GM19023 (cell line): Measurements from ENCODE around the gene DHODH.
"Not testable (repeated sequence)": the region's sequence is repeated elsewhere in the genome, so short reads cannot be mapped to it uniquely, and the experiment has no call there.

Source experiments
- ATAC-seq: cut with Tn5 transposase; IDR thresholded peaks from one replicate; pipeline ENCODE4 v1.9.1; 2021; ENCODE audit warnings: mild to moderate bottlenecking, moderate library complexity; ENCODE audit not compliant: unreplicated experiment

Gene DHODH

DNA sequence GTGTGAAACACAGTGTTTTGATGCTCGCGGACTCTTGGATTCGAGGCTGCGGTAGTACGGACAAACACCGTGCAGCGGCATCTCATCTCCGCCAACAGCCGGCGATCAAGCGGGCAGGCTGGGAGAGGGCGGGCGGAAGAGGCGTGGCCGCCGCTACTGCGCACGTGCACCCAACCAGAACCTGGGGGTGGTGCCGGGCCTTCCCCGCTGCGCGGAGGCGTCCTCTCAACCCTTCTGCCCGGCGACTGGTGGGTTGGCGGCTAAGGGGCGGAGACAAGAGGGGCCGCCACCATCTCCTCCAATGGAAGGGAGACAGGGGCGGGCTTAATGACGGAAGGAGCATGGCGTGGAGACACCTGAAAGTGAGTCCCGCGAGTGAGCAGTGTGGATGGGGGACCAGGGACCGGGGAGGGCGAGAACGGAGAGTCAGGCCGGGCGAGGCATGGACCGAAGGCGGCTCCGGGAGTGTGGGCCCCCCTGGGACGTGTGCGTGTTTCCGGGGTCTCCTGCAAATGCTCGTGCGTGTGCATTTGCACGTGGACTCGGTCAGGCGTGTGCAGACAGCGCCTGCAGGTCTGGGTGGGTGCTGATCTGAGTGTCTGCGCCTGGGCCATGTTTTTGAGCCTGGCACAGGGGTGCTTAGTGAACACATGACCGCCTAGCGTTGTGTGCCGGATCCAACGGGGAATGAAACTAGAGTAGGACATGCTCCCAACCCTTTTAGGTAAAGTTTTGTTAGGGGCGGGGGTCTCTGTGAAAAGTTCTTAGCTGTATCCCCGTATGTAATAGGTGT is at the start of gene DHODH:
DHODH (plus strand) TSS at position 321 of the 793 bp plus-strand sequence; CDS start at position 342, 21 bp downstream.
- ATAC-seq, result peak; percentile 99

DNA sequence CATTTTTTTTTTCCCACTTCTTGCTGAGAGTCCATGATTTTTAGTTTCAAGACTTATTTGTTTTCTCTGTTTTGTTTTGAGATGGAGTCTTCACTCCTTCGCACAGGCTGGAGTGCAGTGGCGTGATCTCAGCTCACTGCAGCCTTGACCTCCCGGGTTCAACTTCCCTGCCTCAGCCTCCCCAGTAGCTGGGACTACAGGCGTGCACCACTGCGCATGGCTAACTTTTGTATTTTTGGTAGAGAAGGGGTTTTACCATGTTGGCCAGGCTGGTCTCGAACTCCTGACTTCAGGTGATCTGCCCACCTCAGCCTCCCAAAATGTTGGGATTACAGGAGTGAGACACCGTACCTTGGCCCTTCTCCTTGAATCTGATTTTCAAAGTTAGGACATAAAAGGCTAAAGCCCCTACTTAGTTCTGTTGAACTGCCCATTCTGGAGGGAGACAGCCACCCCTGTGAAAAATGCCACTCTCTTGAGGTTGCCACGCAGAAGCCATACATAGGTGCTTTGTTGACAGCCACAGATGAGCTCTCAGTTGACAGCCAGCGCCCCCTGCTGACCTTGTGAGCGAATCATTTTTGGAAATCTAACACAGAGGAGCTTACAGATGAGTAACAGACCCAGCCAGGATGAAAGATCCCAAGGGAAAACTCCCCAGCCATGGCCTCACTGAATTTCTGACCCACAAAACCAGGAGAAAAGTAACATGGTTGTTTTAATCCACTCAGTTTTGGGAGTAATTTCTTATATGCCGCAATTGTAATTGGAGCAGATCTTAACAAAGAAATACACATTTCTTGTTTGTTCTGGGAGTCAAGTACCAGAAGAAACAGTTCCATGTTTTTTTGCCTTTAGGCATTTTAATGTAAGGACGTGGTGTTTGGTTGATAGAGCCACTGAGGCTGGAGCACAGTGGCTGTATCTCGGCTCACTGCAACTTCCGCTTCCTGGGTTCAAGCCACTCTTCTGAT is 47.2 kb upstream of the DHODH start:
- ATAC-seq, result peak; percentile 71

DNA sequence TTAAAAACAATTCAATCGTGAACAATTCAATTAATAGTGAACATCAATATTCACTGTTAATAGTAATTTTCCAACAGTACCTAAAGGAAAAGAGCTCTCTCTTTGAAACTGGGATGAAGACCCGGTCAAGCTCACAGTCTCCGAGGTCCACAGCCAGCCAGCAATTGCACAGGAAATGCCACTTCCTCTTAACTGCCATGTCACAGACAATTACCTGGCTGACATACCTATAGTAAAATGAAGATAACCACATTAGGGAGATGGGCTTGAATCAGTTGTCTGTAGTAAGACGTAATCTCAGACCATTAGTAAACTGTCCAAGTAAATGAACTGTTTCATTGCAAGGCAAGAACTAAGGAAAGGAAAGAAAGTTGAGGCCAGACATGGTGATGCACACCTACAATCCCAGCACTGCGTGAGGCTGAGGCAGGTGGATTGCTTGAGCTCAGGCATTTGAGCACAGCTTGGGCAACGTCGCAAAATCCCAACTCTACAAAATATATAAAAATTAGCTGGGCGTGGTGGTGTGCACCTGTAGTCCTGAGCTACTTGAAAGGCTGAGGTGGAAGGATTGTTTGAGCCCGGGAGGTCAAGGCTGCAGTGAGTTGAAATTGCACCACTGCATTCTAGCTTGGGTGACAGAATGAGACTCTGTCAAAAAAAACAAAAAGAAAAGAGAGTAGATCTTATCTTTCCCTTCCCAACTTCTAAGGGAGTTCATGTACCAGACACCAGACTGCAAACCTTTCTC is 45.2 kb upstream of the DHODH start:
- ATAC-seq, result no peak

DNA sequence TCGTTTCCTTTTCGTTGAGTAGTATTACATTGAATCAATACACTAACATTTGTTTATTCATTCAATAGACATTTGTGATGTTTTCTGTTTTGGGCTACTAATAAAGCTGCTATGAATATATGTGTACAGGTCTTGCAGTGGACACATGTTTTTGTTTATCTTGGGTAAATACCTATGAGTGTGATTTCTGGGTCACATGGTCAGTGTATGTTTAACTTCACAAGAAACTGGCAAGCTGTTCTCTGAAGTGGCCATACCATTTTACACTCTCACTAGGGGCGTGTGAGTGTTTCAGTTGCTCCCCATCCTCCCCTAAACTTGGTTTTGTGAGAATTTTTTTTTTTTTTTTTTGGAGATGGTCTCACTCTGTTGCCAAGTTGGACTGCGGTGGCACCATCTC is 43.3 kb upstream of the DHODH start:
- no peak for ATAC-seq

DNA sequence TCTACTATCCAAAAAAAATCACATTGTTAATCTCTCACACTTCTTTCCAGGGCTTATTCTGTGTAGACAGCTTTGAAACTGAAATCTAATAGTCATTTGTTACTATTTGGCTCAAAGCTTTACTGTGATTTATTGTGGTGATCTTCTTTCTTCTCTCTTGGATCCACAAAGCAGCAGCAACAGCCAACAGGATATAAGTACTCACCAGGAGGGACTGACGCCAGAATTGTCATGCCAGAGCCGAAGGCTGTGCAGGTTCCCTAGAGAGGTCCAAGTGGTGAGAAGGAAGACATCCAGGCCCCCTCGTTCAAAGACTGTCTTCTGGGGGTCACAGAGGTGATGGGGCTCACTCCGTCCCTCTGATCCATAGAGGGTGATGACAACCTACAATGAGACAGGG is 41.6 kb upstream of the DHODH start:
- no peak for ATAC-seq

DNA sequence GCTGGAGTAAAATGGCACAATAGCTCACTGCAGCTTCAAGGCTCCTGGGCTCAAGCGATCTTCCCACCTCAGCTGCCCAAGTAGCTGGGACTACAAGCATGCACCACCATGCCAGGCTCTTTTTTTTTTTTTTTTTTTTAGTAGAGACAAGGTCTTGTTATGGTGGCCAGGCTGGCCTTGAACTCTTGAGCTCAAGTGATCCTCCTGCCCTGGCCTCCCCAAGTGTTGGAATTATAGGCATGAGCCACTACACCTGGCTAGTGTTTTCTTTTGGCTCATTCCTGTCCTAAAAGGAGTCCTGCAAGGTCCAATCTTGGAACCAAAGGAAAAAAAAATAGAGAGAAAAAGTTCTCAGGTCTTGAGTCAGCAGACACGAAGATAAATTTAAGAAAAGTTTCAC is 39.2 kb upstream of the DHODH start:
- no peak for ATAC-seq

DNA sequence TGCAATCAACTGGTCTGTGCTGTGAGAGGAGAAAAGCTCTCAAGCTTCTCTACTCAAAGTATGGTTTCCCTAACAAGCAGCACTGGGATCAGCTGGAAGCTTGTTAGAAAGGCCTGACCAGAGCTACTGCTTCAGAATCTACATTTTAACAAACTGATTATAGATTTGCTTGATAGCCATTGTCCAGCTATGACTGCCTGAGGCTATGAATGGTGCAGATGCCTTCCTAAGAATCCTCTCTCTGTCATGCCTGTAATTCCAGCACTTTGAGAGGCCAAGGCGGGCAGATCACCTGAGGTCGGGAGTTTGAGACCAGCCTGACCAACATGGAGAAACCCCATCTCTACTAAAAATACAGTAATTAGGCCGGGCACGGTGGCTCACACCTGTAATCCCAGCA is 37.0 kb upstream of the DHODH start:
- ATAC-seq, result no peak

DNA sequence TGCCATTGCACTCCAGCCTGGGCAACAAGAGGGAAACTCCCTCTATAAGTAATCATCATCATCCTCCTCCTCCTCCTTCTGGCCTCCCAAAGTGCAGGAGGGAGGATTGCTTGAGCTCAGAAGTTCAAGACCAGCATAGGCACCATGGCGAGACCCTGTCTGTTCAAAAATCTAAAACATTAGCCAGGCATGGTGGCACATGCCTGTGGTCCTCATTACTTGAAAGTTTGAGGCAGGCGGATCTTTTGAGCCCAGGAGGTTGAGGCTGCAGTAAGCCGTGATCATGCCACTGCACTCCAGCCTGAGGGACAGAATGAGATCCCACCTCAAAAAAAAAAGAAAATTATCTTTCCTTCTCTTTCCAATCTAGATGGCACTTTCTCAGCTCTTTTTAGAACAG is 36.2 kb upstream of the DHODH start:
- no peak for ATAC-seq

DNA sequence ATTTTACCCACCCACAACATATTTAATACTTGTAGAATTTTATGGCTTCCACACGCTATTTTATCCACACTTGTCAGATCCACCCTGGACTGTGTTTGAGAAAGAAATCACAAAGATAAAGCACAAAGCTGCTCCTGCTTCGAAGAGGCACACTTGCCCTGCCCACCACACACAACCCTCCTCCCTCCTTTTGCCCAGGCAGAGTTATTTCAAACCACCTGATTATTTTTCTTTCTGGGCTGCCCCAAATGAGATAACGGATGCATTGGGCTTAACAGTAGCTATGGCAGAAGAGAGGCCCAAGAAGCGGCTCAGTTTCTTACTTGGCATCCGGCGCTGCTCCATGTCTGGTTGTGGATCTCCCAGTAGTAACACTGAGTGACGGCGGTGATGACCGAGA is 35.5 kb upstream of the DHODH start:
- ATAC-seq, result no peak

DNA sequence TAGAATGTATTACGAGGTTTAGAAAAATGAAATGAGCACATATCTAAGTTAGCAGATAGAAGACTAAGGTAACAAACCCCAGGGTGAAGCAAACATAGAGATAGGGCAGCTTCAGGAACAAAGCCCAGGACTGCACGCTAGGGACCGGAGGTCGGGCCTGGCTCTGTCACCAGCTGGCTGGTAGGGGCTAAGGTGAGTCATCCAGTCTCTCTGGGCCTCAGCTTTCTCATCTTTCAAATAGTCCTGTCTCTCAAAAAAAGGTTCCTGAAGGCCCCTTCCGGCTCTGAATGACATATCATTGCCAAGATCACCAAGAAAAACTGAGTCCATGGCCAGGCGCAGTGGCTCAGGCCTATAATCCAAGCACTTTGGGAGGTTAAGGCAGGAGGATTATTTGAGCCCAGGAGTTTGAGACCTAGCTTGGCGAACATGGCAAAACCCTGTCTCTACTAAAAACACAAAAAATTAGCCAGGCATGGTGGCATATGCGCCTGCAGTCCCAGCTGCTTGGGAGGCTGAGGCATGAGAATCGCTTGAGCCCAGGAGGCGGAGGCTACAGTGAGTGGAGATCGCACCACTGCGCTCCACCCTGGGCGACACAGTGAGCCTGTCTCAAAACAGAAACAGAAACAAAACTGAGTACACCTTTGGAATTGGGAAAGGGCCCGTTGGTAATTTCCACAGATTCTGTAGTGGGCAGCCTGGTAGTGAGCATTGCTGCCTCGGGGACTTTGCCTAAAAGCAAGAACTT is 34.3 kb upstream of the DHODH start:
- no peak for ATAC-seq

DNA sequence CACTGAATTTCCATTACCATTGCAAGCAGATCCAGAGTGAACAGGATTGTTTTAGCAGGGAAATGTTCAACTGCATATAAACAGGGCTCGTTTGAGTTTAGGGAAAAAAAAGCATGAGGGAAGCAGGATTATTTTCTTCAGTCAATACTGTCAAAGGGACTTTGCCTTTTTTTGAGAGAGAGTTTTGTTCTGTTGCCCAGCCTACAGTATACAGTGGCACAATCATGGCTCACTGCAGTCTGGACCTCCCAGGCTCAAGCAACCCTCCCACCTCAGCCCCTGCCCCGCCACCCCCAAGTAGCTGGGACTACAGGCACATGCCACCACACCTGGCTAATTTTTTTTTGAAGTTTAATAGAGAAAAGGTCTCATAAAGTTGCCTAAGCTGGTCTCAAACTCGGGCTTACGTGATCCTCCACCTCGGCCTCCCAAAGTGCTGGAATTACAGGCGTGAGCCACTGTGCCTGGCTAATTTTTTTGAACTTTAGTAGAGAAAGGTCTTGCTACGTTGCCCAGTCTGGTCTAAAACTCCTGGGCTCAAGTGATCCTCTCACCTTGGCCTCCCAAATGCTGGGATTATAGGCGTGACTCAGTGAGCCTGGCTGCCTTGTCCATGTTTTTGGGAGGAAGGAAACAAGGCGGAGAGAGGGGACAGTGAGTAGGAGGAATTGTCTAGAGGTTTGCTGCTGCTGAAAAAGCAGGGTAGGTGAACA is 23.1 kb upstream of the DHODH start:
- no peak for ATAC-seq

DNA sequence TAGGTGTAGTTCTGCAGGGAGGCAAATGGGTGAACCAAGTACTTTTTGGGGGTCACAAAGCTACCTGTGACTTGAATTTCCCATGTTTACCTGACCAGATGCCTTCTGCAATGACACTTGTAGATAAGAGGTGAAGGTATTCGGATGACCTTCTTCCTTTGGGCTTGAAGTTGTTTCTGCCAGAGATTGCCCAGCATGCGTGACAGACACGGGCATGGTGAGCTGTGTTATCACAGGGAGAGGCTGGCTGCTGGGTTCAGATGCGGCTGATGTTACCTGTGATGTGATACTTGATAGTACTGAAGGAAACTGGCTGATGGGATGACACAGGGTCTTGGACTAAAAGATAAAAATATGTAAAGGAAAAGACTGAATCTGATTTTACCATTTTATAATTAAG is 22.4 kb upstream of the DHODH start:
- ATAC-seq, result no peak

DNA sequence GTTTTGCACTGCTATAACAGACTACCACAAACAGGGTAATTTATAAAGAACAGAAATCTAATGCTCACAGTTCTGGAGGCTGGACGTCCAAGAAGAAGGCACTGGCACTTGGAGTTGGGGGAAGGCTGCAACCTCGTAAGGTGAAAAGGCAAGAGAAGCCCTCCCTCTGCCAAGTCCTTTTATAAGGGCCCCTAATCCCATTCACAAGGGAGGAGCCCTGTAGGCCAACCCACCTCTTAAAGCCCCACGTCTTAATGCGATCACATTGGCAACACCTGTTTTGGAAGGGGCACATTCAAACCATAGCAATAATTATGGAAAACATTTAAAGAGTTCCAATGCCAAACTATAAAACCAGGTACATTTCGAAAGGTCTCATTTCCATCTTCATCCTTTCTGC is 13.5 kb upstream of the DHODH start:
- ATAC-seq, result no peak

DNA sequence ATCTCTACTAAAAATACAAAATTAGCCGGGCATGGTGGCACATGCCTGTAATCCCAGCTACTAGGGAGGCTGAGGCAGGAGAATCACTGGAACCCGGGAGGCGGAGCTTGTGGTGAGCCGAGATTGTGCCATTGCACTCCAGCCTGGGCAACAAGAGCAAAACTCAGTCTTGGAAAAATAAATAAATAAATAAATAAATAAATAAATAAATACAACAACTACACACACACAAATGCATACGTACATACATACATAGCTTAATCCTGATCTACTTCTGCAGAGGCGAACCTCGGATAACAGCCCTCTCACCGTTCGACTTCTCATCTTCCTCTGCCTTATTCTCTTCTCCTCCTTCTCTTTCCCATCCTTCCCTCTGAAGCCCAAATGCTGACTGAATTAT is 11.0 kb upstream of the DHODH start:
- ATAC-seq, result not testable (repeated sequence)

DNA sequence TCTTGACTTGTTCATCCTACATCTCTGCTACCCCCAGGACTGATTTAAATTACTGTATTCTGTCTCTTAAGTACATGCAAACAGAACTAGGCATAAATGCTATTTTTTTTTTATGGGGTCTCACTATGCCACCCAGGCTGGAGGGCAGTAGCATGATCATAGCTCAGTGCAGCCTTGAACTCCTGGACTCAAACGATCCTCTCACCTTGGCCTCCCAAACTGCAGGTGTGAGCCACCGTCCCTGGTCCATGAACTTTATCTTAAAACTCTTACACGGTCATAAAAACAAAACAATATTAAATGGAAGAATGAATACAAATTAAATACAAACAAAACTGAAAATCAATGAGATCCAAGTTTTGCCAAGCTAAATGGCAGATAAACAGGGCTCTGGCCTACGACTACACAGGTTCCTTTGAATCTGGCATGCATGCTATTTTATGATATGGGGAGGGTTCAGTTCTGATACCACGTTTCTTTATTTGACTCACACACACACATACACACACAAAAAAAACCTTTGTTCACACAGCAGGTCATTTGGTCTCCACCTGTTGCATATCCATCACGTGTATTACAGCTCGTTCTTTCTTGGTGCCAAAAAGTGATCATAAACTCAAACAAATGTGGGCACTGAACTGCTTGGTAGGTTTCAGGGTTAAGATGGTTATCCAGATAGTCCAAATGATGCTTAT is 7.2 kb upstream of the DHODH start:
- ATAC-seq, result no peak

DNA sequence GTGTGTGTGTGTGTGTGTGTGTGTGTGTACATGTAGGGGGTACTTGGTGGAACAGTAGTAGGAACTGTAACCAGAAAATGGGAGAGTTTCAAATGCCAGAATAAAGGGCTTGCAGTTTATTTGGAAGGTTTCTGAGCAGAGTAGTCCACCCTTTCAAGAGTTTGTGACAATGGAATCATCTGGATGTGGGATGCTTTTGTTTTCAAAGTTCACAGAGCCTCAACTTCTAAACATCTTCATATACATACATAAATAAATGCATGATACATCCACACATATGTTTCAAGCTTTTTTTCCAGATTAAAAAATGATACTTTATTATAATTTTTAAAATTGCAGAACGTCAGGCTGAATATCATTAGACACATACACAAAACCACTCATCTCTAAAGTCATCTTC is 5.9 kb upstream of the DHODH start:
- ATAC-seq, result no peak

DNA sequence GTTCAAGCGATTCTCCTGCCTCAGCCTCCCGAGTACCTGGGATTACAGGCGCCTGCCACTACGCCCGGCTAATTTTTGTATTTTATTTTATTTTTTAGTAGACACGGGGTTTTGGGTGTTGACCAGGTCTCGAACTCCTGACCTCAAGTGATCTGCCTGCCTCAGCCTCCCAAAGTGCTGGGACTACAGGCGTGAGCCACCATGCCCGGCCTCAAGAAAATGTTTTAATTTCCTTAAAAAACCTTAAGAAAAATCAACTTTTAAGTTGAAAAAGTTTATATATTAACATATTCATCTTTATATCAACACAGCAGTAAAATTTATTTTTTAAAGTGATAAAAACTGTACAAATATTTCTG is 500 bp upstream of the DHODH start:
- not testable (repeated sequence) for ATAC-seq

DNA sequence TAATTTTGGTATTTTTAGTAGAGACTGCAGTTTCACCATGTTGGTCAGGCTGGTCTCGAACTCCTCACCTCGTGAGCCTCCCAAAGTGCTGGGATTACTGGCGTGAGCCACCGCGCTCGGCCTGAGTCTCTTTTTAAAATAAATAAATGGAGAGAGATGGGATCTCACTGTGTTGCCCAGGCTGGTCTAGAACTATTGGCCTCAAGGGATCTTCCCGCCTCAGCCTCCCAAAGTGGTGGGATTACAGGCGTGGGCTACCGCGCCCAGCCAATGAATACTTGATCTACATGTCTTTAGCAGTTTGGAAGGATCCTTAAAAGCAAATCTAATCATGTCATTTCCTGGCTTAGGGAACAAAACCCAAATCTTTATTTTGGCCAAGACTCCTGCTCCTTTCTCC is 1.2 kb downstream of the DHODH start:
- no peak for ATAC-seq

DNA sequence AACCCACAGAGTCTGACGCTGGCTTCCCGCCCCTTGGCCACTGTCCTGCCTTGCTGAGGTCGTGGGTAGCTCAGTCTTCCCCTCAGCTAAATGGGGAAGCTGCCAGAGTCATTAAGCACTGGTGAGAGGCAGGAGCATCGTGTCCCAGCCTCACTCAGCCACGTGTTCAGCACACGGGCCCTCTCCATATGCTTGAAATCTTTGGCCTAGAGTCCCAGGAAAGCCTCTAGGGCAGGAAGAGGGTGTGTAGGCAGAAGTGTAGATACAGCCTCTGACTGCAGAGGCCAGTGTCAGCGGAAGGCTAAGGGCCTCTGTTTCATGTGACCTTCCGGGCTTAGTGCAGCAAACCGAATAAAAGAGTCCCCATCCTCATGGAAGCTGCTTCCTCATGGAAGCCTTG is 4.1 kb downstream of the DHODH start:
- ATAC-seq, result no peak
